Measurements from ENCODE around the gene HAUS8. TPM values are rescaled to one million over a fixed set of nuclear protein-coding genes. Genes with fewer than 3 reads are reported as not detected.

Gene HAUS8
- total and polyA plus RNA-seq, 10 of the 15 experiments (the other 5 are each of a cell fraction or from before 2014, with no cell fraction given): 22.7 to 43.9 (median 34.4) TPM

- no peak overlapping the region for H3K4me3 ChIP-seq
- H3K27ac ChIP-seq (ENCODE audit: control insufficient read depth, insufficient read depth): no peak overlapping the region
- in situ Hi-C loops (cut with MboI): no loop called here
- ChIA-PET POLR2A (no interaction called here), RAD21 (ENCODE audit: unreplicated experiment) (no interaction called here), SMC1A (ENCODE audit: uncharacterized antibody, unreplicated experiment) (no interaction called here), CTCF (no interaction called here)
- intact Hi-C loops (cut with micrococcal nuclease; ENCODE audit: unreplicated experiment): no loop called here
- H3K27me3 ChIP-seq (replicated peaks in 1 of 2; ENCODE audit: control insufficient read depth in 2 of 2, insufficient read depth in 2 of 2, low read length in 1 of 2): peaks cover 3 to 9% of the 10 kb centered on the region in 2 experiments
- peaks cover 2% of the 10 kb centered on the region; the same call in 1 of the 3 replicates for H3K9me3 ChIP-seq (replicated peaks; ENCODE audit: control insufficient read depth, insufficient read depth, low read length)
- no peak for FAIRE-seq
- no peak overlapping the region for H3K9ac ChIP-seq (ENCODE audit: control insufficient read depth, insufficient read depth, low read length)
- no peak for TF ChIP-seq STAT1 (conservative IDR thresholded peaks at IDR 0.05)
- no peak for TF ChIP-seq MEF2B (IDR thresholded peaks at IDR 0.05; ENCODE audit: partially characterized antibody, poor library complexity, severe bottlenecking)
- TF ChIP-seq TARDBP (IDR thresholded peaks at IDR 0.05; ENCODE audit: borderline replicate concordance): no peak
- no peak for DNase-seq (ENCODE audit: low read depth, low spot score)
- H3K4me2 ChIP-seq (ENCODE audit: control insufficient read depth, insufficient read depth): no peak overlapping the region
- BruUV-seq (replicated peaks): no TSS peak
- no peaks in the 10 kb centered on the region for H3K79me2 ChIP-seq (ENCODE audit: control insufficient read depth, insufficient read depth, low read length)
- H3K4me1 ChIP-seq (ENCODE audit: control insufficient read depth, insufficient read depth, low read length): no peaks in the 10 kb centered on the region
- WGBS (ENCODE audit: insufficient coverage, insufficient replicate concordance, low lambda C conversion rate, missing lambda C conversion rate): 58% methylated on average over 3 of the region's 3 CpGs
- no peak overlapping the region for H2AFZ ChIP-seq (ENCODE audit: control insufficient read depth, low read depth, low read length)
- no peaks in the 10 kb centered on the region for H4K20me1 ChIP-seq (ENCODE audit: control insufficient read depth, insufficient read depth)
- no peak for ATAC-seq
- no peaks in the 10 kb centered on the region for H3K36me3 ChIP-seq (ENCODE audit: control insufficient read depth in 2 of 2, insufficient read depth in 2 of 2, low read length in 1 of 2)
Observed at GRCh38 chr19:17023805-17024204, 51.4 kb downstream of the HAUS8 start.

GRCh38 chr19:17022738-17023137 is 52.5 kb downstream of the HAUS8 start:
- ChIA-PET CTCF (interaction anchor here (0.7 kb wide), 1 partner anchor 1466 kb away, joined by 3 read pairs; no protein-coding TSS in a partner anchor), RAD21 (ENCODE audit: unreplicated experiment) (no interaction called here), SMC1A (ENCODE audit: uncharacterized antibody, unreplicated experiment) (no interaction called here), POLR2A (no interaction called here)
- no peak overlapping the region for H3K4me3 ChIP-seq
- 40% methylated on average over 7 of the region's 7 CpGs for WGBS (ENCODE audit: insufficient coverage, insufficient replicate concordance, low lambda C conversion rate, missing lambda C conversion rate)
- no peaks in the 10 kb centered on the region for H3K4me1 ChIP-seq (ENCODE audit: control insufficient read depth, insufficient read depth, low read length)
- ATAC-seq (no peak), DNase-seq (ENCODE audit: low read depth, low spot score) (no peak), FAIRE-seq (no peak)
- H3K79me2 ChIP-seq (ENCODE audit: control insufficient read depth, insufficient read depth, low read length): no peaks in the 10 kb centered on the region
- in situ Hi-C loops (cut with MboI) (no loop called here), intact Hi-C loops (cut with micrococcal nuclease; ENCODE audit: unreplicated experiment) (no loop called here)
- H3K9me3 ChIP-seq (replicated peaks; ENCODE audit: control insufficient read depth, insufficient read depth, low read length): peaks cover 2% of the 10 kb centered on the region; the same call in 1 of the 3 replicates
- H3K9ac ChIP-seq (ENCODE audit: control insufficient read depth, insufficient read depth, low read length): no peak overlapping the region
- H3K27ac ChIP-seq (ENCODE audit: control insufficient read depth, insufficient read depth): no peak overlapping the region
- no peaks in the 10 kb centered on the region for H3K36me3 ChIP-seq (ENCODE audit: control insufficient read depth in 2 of 2, insufficient read depth in 2 of 2, low read length in 1 of 2)
- no TSS peak for BruUV-seq (replicated peaks)
- H3K4me2 ChIP-seq (ENCODE audit: control insufficient read depth, insufficient read depth): no peak overlapping the region
- no peaks in the 10 kb centered on the region for H4K20me1 ChIP-seq (ENCODE audit: control insufficient read depth, insufficient read depth)
- no peak overlapping the region for H2AFZ ChIP-seq (ENCODE audit: control insufficient read depth, low read depth, low read length)
- TF ChIP-seq NR2F1 (conservative IDR thresholded peaks at IDR 0.05): no peak
- TF ChIP-seq ZNF622 (IDR thresholded peaks at IDR 0.05): no peak
- TF ChIP-seq MYB (IDR thresholded peaks at IDR 0.05; ENCODE audit: borderline replicate concordance, low read depth, low read length): no peak
- TF ChIP-seq PML (IDR thresholded peaks at IDR 0.05; ENCODE audit: low read length): no peak
- peaks cover 3 to 9% of the 10 kb centered on the region in 2 experiments; a peak in 3 of 4 replicates for H3K27me3 ChIP-seq (replicated peaks in 1 of 2; ENCODE audit: control insufficient read depth in 2 of 2, insufficient read depth in 2 of 2, low read length in 1 of 2)
